Daoy (cell line): ENCODE results near the gene TTC9. TPM values are rescaled to one million over a fixed set of nuclear protein-coding genes. Genes with fewer than 3 reads are reported as not detected.
A peak's percentile ranks its signal among the peaks of the same experiment; 100 is the strongest.

Source experiments
- DNase-seq: peaks from one replicate; pipeline ENCODE4 v3.0.0-alpha.2; 2015; ENCODE audit warnings: low read depth
- total RNA-seq: library from RNA; depleted of rRNA; stranded (reverse); fragments of >200 nt; shearing (Covaris generic); gene quantifications from 2 replicates; pipeline ENCODE4 v1.2.3, GENCODE V29; 2014; rRNA removed

The TTC9 gene
- total RNA-seq, 1 experiment from 2014 or later: 2.6 TPM

- DNase-seq: peak; percentile 76
Measured at GRCh38 chr14:70714055-70714550, 72.4 kb downstream of the TTC9 start.

GRCh38 chr14:70716483-70716882 lies 74.8 kb downstream of the TTC9 start:
- DNase-seq: no peak

DNA sequence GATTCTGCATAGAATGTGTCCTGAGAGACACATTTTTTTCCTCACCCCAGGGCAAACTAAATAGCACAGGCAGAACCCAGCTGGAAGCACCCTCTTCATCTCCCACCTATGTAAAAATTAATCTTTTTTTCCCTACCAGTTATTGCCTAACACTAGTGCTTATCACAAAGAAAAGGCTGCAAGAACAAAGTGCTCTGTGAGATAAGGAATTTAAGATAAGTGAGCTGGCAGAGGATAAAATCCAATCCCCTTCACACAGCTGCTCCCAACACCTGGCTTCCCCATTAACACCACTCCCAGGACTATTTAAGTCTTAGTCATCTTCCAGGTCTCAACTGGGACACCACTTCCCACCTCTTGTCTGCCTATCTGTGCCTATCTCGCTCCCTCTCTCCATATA lies 75.2 kb downstream of the TTC9 start:
- DNase-seq: no peak

DNA sequence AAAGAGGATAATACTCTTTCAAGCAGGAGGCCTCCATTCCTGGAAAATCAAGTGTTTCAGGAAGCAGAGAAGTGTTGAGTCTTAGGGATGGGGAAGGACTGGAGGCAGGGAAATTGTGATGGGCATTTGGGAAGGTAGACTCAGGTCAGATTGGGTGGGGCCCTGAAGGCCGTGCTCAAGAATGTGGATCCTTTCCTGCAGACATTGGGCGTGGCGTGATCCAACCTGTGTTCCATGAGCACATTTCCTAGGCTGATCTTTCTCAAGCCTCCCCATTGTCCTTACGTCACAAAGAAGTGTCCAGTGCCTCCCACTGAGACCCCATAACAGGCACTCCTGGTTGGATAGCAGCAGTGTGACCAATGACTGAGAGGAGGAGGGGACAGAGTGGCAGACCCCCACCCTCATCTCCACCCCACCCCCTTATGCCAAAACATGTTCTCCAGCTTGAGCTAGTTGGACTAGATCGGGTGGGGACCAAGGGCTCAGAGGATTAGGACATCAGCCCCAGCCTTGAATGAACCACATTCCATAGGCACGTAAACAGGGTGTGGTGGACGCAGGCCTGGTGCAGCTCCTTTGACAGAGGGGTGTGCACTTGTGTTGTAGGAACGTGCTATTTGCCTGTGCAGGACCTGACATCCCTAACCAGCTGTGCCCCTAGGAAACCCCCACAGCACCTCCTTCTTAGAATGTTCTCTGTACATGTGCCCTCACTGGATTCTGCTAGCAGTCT lies 76.8 kb downstream of the TTC9 start:
- DNase-seq: no peak

GRCh38 chr14:70721542-70721941 lies 79.8 kb downstream of the TTC9 start:
- DNase-seq: peak; percentile 21

DNA sequence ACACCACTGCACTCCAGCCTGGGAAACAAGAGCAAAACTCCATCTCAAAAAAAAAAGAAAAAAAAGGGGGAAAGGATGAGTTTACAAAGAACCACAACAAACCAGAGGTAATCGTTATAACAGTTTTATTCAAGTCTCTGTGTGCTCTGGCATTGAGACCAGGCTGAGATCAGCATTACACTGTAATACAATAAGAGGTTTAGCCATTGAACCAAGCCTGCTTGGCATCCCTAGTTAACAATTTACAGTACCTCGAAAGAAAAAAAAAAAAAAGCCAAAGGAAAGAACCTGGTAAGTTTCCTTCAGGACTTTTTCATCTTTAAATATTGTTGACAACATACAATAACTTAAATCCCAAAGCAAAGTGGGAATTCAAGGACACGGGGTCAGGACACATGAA lies 80.7 kb downstream of the TTC9 start:
- DNase-seq: no peak

- no peak for DNase-seq
Measured at GRCh38 chr14:70723276-70723675, 81.6 kb downstream of the TTC9 start.

GRCh38 chr14:70724110-70724509 lies 82.4 kb downstream of the TTC9 start:
- DNase-seq: no peak

- no peak for DNase-seq
Measured at GRCh38 chr14:70724944-70725343, 83.2 kb downstream of the TTC9 start.

Other genes with a start within 250 kb of the TTC9 start
- gene SYNJ2BP, start 224.8 kb upstream of the TTC9 start, total RNA-seq: 27.2 and 36.0 TPM in 2 replicates
- gene ADAM21, start 189.7 kb upstream of the TTC9 start, total RNA-seq: 0.12 and 0.40 TPM in 2 replicates
- gene ADAM20, start 106.9 kb upstream of the TTC9 start, total RNA-seq: 0.18 and 0.34 TPM in 2 replicates
- gene MED6, start 41.3 kb upstream of the TTC9 start, total RNA-seq: 44.6 and 60.6 TPM in 2 replicates
- gene MAP3K9, start 167.6 kb downstream of the TTC9 start, total RNA-seq: 5.5 and 5.8 TPM in 2 replicates